GM23338 (cell line): ENCODE results near the gene KCNC2. TPM values are rescaled to one million over a fixed set of nuclear protein-coding genes. Genes with fewer than 3 reads are reported as not detected.

Experiments used
- ATAC-seq: fragments of 200-7000 bp; cut with Tn5 transposase; 3 replicates; pipeline ENCODE4 v1.9.1; 2020
- DNase-seq: peaks from one replicate; pipeline ENCODE4 v3.0.0-alpha.2; 2015; ENCODE audit warnings: low spot score
- H2AFZ ChIP-seq: fragments of 200-600 bp; sonication (generic); 2 replicates; pipeline ENCODE4 v1.8.0; 2016; ENCODE audit warnings: antibody characterized with exemption, mild to moderate bottlenecking, moderate library complexity
- H3F3A ChIP-seq: fragments of 200-600 bp; sonication (generic); replicated peaks from 2 replicates; pipeline ENCODE4 v1.8.0; 2017; ENCODE audit warnings: antibody characterized with exemption, mixed run types, low read depth
- H3K27ac ChIP-seq: fragments of 200-600 bp; sonication (generic); 2 replicates; pipeline ENCODE4 v1.6.1; 2016; ENCODE audit warnings: low read depth
- H3K27me3 ChIP-seq: fragments of 200-600 bp; sonication (generic); 2 replicates; pipeline ENCODE4 v1.8.0; 2016; ENCODE audit warnings: mild to moderate bottlenecking, mixed run types, moderate library complexity; ENCODE audit not compliant: insufficient read depth
- H3K36me3 ChIP-seq: fragments of 200-600 bp; sonication (generic); 2 replicates; pipeline ENCODE4 v1.8.0; 2016; ENCODE audit warnings: mild to moderate bottlenecking; ENCODE audit not compliant: insufficient read depth
- H3K4me1 ChIP-seq: fragments of 200-600 bp; sonication (generic); 2 replicates; pipeline ENCODE4 v1.8.0; 2016; ENCODE audit warnings: mild to moderate bottlenecking, moderate library complexity; ENCODE audit not compliant: insufficient read depth
- H3K4me2 ChIP-seq: fragments of 200-600 bp; sonication (generic); 2 replicates; pipeline ENCODE4 v1.7.1; 2017; ENCODE audit warnings: mixed run types
- H3K4me3 ChIP-seq: fragments of 200-600 bp; sonication (generic); 2 replicates; pipeline ENCODE4 v1.6.1; 2016; ENCODE audit warnings: mixed run types
- H3K79me2 ChIP-seq: fragments of 200-600 bp; sonication (generic); replicated peaks from 2 replicates; pipeline ENCODE4 v1.8.0; 2017; ENCODE audit warnings: mild to moderate bottlenecking; ENCODE audit not compliant: insufficient read depth
- H3K9me2 ChIP-seq: fragments of 200-600 bp; sonication (generic); 2 replicates; pipeline ENCODE4 v1.8.0; 2017; ENCODE audit not compliant: insufficient read depth
- H4K20me1 ChIP-seq: fragments of 200-600 bp; sonication (generic); replicated peaks from 2 replicates; pipeline ENCODE4 v1.8.0; 2017; ENCODE audit warnings: mild to moderate bottlenecking; ENCODE audit not compliant: insufficient read depth
- H3K27ac Mint-ChIP-seq: 2 replicates; pipeline ENCODE4 v1.8.0; 2020; ENCODE audit warnings: inconsistent platforms, mild to moderate bottlenecking, moderate library complexity, mixed read lengths
- H3K27me3 Mint-ChIP-seq: 3 replicates; pipeline ENCODE4 v1.8.0; 2022; ENCODE audit warnings: low read depth, mild to moderate bottlenecking, moderate library complexity, mixed read lengths, inconsistent platforms; ENCODE audit not compliant: insufficient read depth, poor library complexity
- H3K36me3 Mint-ChIP-seq: 3 replicates; pipeline ENCODE4 v1.8.0; 2021; ENCODE audit warnings: low read depth, mild to moderate bottlenecking, inconsistent platforms, moderate library complexity, mixed read lengths
- H3K4me1 Mint-ChIP-seq: 3 replicates; pipeline ENCODE4 v1.8.0; 2020; ENCODE audit warnings: mild to moderate bottlenecking, inconsistent platforms, mixed read lengths
- H3K4me3 Mint-ChIP-seq: 3 replicates; pipeline ENCODE4 v1.8.0; 2021; ENCODE audit warnings: moderate library complexity, mild to moderate bottlenecking, inconsistent platforms, mixed read lengths
- H3K9me3 Mint-ChIP-seq: 3 replicates; pipeline ENCODE4 v1.8.0; 2020; ENCODE audit warnings: moderate library complexity, mild to moderate bottlenecking, inconsistent platforms, mixed read lengths
- CREB1 ChIP-seq: fragments of 250-450 bp; sonication (Bioruptor Pico); IDR thresholded peaks from 2 replicates; pipeline ENCODE4 v1.5.0; 2020; ENCODE audit warnings: low read depth, mild to moderate bottlenecking, moderate library complexity
- EZH2phosphoT487 ChIP-seq: fragments of 200-600 bp; sonication (generic); IDR thresholded peaks from one replicate; pipeline ENCODE4 v1.8.1; 2018; ENCODE audit warnings: antibody characterized with exemption; ENCODE audit not compliant: unreplicated experiment
- JUNB ChIP-seq: IDR thresholded peaks from one replicate; pipeline ENCODE4 v1.6.1; 2016; ENCODE audit warnings: antibody characterized with exemption; ENCODE audit not compliant: unreplicated experiment
- NANOG ChIP-seq: IDR thresholded peaks from 2 replicates; pipeline ENCODE4 v1.6.1; 2016; ENCODE audit warnings: antibody characterized with exemption, borderline replicate concordance
- POLR2AphosphoS5 ChIP-seq: IDR thresholded peaks from 2 replicates; pipeline ENCODE4 v1.6.1; 2016; ENCODE audit warnings: antibody characterized with exemption, low read depth
- STAT1 ChIP-seq: IDR thresholded peaks from one replicate; pipeline ENCODE4 v1.6.1; 2016; ENCODE audit warnings: antibody characterized with exemption; ENCODE audit not compliant: unreplicated experiment
- ZNF331 ChIP-seq: fragments of 250-450 bp; sonication (Bioruptor Pico); IDR thresholded peaks from 2 replicates; pipeline ENCODE4 v1.5.0; 2020; ENCODE audit warnings: low read depth, mild to moderate bottlenecking, moderate library complexity
- polyA plus RNA-seq: library from polyadenylated mRNA; unstranded; fragments of >200 nt; fragmentation: Nextera tagmentation; extraction: Ambion mirVana; gene quantifications from 2 replicates; pipeline ENCODE4 v1.2.1, GENCODE V29; 2016
- total RNA-seq: library from RNA; depleted of rRNA; stranded (reverse); fragments of >200 nt; shearing (Covaris generic); gene quantifications from 2 replicates; pipeline ENCODE4 v1.2.3, GENCODE V29; 2014
- TF ChIP-seq, protein P1 (sequence below): fragments of 250-450 bp; sonication (Bioruptor Pico); IDR thresholded peaks from 2 replicates; pipeline ENCODE4 v1.5.0; 2020; ENCODE audit warnings: mild to moderate bottlenecking, moderate library complexity
- TF ChIP-seq, protein P2 (sequence below): IDR thresholded peaks from one replicate; pipeline ENCODE4 v1.6.1; 2018; ENCODE audit warnings: antibody characterized with exemption; ENCODE audit not compliant: unreplicated experiment
- TF ChIP-seq, protein P3 (sequence below): IDR thresholded peaks from 2 replicates; pipeline ENCODE4 v1.6.1; 2016; ENCODE audit warnings: antibody characterized with exemption

KCNC2 gene
- total and polyA plus RNA-seq, 2 experiments from 2014 or later, result 0.10 TPM; not detected in 1

DNA sequence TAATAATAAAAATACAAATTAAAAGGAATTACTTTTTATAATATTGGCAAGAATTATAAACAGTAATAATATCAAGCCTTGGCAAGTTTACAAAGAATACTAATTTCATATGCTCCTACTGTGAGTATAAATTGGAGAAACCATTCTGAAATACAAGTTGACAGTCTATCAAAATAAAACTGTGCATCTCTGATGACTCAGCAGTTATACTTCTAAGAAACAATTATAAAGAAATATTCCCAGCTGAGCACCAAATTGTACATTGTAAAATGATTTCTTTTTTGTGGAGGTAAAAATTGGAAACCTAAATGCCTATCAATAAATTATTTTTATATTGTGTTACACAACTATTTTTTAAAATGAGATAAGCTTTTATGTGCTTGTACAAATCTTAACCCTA is 35.5 kb upstream of the KCNC2 start (continued):
- TF ChIP-seq, protein P1, sequence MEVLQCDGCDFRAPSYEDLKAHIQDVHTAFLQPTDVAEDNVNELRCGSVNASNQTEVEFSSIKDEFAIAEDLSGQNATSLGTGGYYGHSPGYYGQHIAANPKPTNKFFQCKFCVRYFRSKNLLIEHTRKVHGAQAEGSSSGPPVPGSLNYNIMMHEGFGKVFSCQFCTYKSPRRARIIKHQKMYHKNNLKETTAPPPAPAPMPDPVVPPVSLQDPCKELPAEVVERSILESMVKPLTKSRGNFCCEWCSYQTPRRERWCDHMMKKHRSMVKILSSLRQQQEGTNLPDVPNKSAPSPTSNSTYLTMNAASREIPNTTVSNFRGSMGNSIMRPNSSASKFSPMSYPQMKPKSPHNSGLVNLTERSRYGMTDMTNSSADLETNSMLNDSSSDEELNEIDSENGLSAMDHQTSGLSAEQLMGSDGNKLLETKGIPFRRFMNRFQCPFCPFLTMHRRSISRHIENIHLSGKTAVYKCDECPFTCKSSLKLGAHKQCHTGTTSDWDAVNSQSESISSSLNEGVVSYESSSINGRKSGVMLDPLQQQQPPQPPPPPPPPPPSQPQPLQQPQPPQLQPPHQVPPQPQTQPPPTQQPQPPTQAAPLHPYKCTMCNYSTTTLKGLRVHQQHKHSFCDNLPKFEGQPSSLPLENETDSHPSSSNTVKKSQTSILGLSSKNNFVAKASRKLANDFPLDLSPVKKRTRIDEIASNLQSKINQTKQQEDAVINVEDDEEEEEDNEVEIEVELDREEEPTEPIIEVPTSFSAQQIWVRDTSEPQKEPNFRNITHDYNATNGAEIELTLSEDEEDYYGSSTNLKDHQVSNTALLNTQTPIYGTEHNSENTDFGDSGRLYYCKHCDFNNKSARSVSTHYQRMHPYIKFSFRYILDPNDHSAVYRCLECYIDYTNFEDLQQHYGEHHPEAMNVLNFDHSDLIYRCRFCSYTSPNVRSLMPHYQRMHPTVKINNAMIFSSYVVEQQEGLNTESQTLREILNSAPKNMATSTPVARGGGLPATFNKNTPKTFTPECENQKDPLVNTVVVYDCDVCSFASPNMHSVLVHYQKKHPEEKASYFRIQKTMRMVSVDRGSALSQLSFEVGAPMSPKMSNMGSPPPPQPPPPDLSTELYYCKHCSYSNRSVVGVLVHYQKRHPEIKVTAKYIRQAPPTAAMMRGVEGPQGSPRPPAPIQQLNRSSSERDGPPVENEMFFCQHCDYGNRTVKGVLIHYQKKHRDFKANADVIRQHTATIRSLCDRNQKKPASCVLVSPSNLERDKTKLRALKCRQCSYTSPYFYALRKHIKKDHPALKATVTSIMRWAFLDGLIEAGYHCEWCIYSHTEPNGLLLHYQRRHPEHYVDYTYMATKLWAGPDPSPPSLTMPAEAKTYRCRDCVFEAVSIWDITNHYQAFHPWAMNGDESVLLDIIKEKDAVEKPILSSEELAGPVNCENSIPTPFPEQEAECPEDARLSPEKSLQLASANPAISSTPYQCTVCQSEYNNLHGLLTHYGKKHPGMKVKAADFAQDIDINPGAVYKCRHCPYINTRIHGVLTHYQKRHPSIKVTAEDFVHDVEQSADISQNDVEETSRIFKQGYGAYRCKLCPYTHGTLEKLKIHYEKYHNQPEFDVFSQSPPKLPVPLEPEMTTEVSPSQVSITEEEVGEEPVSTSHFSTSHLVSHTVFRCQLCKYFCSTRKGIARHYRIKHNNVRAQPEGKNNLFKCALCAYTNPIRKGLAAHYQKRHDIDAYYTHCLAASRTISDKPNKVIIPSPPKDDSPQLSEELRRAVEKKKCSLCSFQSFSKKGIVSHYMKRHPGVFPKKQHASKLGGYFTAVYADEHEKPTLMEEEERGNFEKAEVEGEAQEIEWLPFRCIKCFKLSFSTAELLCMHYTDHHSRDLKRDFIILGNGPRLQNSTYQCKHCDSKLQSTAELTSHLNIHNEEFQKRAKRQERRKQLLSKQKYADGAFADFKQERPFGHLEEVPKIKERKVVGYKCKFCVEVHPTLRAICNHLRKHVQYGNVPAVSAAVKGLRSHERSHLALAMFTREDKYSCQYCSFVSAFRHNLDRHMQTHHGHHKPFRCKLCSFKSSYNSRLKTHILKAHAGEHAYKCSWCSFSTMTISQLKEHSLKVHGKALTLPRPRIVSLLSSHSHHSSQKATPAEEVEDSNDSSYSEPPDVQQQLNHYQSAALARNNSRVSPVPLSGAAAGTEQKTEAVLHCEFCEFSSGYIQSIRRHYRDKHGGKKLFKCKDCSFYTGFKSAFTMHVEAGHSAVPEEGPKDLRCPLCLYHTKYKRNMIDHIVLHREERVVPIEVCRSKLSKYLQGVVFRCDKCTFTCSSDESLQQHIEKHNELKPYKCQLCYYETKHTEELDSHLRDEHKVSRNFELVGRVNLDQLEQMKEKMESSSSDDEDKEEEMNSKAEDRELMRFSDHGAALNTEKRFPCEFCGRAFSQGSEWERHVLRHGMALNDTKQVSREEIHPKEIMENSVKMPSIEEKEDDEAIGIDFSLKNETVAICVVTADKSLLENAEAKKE (CRISPR knock-in tag), result no peak

DNA sequence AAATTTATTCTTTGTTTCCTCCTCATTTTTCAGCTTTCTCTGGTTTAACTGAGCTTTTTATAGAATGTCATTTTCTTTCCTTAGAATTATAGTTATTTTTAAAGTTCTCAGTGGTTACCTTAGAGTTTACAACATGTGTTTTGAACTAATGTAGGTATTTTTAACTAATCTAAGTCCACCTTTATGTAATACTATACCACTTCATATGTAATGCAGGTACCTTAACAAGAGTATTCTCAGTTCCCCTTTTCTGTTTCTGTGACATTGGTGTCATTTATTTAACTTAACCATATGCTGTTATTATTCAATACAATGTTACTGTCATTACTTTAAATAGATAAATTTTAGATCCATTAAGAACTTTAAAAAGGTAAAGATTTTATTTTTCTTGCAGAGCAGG is 30.3 kb upstream of the KCNC2 start:
- Histone ChIP-seq H3K4me3 (no peak overlapping the region), H3K4me1 (no peaks in the 10 kb centered on the region), H4K20me1 (no peaks in the 10 kb centered on the region), H3K9me2 (no peaks in the 10 kb centered on the region), H3K79me2 (no peaks in the 10 kb centered on the region), H3K4me2 (no peak overlapping the region), H2AFZ (no peak overlapping the region), H3K27me3 (no peaks in the 10 kb centered on the region), H3K36me3 (no peaks in the 10 kb centered on the region), H3K27ac (no peak overlapping the region), H3F3A (no peaks in the 10 kb centered on the region)
- DNase-seq, result no peak
- no peaks in the 10 kb centered on the region for H3K36me3 Mint-ChIP-seq
- no peaks in the 10 kb centered on the region for H3K27me3 Mint-ChIP-seq
- peaks cover 4% of the 10 kb centered on the region; the same call in 1 of the 3 replicates for H3K9me3 Mint-ChIP-seq
- TF ChIP-seq ZNF331 (CRISPR knock-in tag) (no peak), STAT1 (no peak), CREB1 (no peak), NANOG (no peak), JUNB (no peak), EZH2phosphoT487 (no peak), POLR2AphosphoS5 (no peak)
- TF ChIP-seq, protein P2, sequence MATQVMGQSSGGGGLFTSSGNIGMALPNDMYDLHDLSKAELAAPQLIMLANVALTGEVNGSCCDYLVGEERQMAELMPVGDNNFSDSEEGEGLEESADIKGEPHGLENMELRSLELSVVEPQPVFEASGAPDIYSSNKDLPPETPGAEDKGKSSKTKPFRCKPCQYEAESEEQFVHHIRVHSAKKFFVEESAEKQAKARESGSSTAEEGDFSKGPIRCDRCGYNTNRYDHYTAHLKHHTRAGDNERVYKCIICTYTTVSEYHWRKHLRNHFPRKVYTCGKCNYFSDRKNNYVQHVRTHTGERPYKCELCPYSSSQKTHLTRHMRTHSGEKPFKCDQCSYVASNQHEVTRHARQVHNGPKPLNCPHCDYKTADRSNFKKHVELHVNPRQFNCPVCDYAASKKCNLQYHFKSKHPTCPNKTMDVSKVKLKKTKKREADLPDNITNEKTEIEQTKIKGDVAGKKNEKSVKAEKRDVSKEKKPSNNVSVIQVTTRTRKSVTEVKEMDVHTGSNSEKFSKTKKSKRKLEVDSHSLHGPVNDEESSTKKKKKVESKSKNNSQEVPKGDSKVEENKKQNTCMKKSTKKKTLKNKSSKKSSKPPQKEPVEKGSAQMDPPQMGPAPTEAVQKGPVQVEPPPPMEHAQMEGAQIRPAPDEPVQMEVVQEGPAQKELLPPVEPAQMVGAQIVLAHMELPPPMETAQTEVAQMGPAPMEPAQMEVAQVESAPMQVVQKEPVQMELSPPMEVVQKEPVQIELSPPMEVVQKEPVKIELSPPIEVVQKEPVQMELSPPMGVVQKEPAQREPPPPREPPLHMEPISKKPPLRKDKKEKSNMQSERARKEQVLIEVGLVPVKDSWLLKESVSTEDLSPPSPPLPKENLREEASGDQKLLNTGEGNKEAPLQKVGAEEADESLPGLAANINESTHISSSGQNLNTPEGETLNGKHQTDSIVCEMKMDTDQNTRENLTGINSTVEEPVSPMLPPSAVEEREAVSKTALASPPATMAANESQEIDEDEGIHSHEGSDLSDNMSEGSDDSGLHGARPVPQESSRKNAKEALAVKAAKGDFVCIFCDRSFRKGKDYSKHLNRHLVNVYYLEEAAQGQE, result no peak
- TF ChIP-seq, protein P3, sequence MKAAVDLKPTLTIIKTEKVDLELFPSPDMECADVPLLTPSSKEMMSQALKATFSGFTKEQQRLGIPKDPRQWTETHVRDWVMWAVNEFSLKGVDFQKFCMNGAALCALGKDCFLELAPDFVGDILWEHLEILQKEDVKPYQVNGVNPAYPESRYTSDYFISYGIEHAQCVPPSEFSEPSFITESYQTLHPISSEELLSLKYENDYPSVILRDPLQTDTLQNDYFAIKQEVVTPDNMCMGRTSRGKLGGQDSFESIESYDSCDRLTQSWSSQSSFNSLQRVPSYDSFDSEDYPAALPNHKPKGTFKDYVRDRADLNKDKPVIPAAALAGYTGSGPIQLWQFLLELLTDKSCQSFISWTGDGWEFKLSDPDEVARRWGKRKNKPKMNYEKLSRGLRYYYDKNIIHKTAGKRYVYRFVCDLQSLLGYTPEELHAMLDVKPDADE, result no peak
- H3K27ac Mint-ChIP-seq, result no peak overlapping the region
- no peak overlapping the region for H3K4me3 Mint-ChIP-seq
- H3K4me1 Mint-ChIP-seq, result no peaks in the 10 kb centered on the region
- no peak for ATAC-seq
